ENCODE measurements around the gene FGGY.

DNA sequence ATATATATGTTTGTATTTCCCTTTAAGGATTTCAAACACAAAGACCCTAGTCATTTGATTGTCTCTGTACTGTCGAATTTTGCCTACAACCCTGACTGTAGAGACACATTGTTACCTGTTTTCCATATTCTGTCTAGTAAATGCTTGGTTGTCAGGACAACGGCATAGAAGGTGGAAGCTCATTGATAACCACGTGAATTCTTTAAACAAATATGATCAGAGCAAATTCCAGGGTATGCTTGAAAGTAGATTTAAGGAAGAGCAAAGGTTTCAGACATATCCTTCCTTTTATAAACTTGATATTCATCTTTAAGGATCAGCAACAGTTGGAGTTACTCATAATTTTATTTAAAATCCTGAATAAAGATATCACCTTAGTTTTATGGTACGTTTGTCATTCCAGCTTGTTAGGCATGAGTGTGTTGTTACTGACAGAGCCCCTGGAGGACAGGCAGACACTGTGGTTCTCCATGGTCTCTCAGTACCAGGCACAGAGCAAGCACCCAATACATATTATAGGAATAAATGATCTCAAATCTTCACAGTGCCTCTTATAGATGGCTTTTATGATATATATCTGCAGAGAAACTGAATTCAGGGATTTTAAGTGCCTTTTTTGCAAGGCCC, 203.2 kb downstream of the FGGY start:
- no peak for TF ChIP-seq CTCF (IDR thresholded peaks at IDR 0.05)
- TF ChIP-seq EP300 (IDR thresholded peaks at IDR 0.05): no peak
